ENCODE measurements around the gene PRR35.

The PRR35 gene

GRCh38 chr16:540645-541340 lies 19.4 kb upstream of the PRR35 start:
- Histone ChIP-seq H3K4me3 (replicated peaks; ENCODE audit: insufficient read depth, low read length) (no peak overlapping the region), H3K27ac (replicated peaks) (no peak overlapping the region), H3K27me3 (ENCODE audit: insufficient read depth, poor library complexity, severe bottlenecking) (no peaks in the 10 kb centered on the region)
- no peak for TF ChIP-seq GABPA (IDR thresholded peaks at IDR 0.05; ENCODE audit: low read depth)
- no peak for TF ChIP-seq POLR2AphosphoS5 (IDR thresholded peaks at IDR 0.05; ENCODE audit: low read depth)
- no peak for TF ChIP-seq CTCF (IDR thresholded peaks at IDR 0.05; ENCODE audit: insufficient read depth, low read length)
- no peak for TF ChIP-seq REST (IDR thresholded peaks at IDR 0.05; ENCODE audit: insufficient replicate concordance, low read depth)
- no peak for TF ChIP-seq SPI1 (IDR thresholded peaks at IDR 0.05; ENCODE audit: borderline replicate concordance, low read depth)
- DNase-seq (ENCODE audit: low read depth in 1 of 2, low spot score in 1 of 2): no peak

- no peak overlapping the region for H3K27ac ChIP-seq (replicated peaks)
- H3K27me3 ChIP-seq (ENCODE audit: insufficient read depth, poor library complexity, severe bottlenecking): no peaks in the 10 kb centered on the region
- TF ChIP-seq GABPA (IDR thresholded peaks at IDR 0.05; ENCODE audit: low read depth) (no peak), SPI1 (IDR thresholded peaks at IDR 0.05; ENCODE audit: borderline replicate concordance, low read depth) (no peak), POLR2AphosphoS5 (IDR thresholded peaks at IDR 0.05; ENCODE audit: low read depth) (no peak), CTCF (IDR thresholded peaks at IDR 0.05; ENCODE audit: insufficient read depth, low read length) (no peak), REST (IDR thresholded peaks at IDR 0.05; ENCODE audit: insufficient replicate concordance, low read depth) (no peak)
- no peak overlapping the region for H3K4me3 ChIP-seq (replicated peaks; ENCODE audit: insufficient read depth, low read length)
- no peak for DNase-seq (ENCODE audit: low read depth in 1 of 2, low spot score in 1 of 2)
These were observed 16.7 kb upstream of the PRR35 start for GRCh38 chr16:543301-544164.

GRCh38 chr16:544517-544916 lies 15.7 kb upstream of the PRR35 start:
- TF ChIP-seq GABPA (IDR thresholded peaks at IDR 0.05; ENCODE audit: low read depth) (no peak), SPI1 (IDR thresholded peaks at IDR 0.05; ENCODE audit: borderline replicate concordance, low read depth) (no peak), CTCF (IDR thresholded peaks at IDR 0.05; ENCODE audit: insufficient read depth, low read length) (no peak), POLR2AphosphoS5 (IDR thresholded peaks at IDR 0.05; ENCODE audit: low read depth) (no peak), REST (IDR thresholded peaks at IDR 0.05; ENCODE audit: insufficient replicate concordance, low read depth) (no peak)
- no peak overlapping the region for H3K27ac ChIP-seq (replicated peaks)
- H3K4me3 ChIP-seq (replicated peaks; ENCODE audit: insufficient read depth, low read length): no peak overlapping the region
- DNase-seq (ENCODE audit: low read depth in 1 of 2, low spot score in 1 of 2): no peak
- no peaks in the 10 kb centered on the region for H3K27me3 ChIP-seq (ENCODE audit: insufficient read depth, poor library complexity, severe bottlenecking)
